Measurements from ENCODE around the gene TMEM236. TPM values are rescaled to one million over a fixed set of nuclear protein-coding genes. Genes with fewer than 3 reads are reported as not detected.

TMEM236 gene
- total and polyA plus RNA-seq, 9 of the 15 experiments (the other 6 are each of a cell fraction or from before 2014, with no cell fraction given): 0.04 to 0.13 (median 0.04) TPM; not detected in 4

DNA sequence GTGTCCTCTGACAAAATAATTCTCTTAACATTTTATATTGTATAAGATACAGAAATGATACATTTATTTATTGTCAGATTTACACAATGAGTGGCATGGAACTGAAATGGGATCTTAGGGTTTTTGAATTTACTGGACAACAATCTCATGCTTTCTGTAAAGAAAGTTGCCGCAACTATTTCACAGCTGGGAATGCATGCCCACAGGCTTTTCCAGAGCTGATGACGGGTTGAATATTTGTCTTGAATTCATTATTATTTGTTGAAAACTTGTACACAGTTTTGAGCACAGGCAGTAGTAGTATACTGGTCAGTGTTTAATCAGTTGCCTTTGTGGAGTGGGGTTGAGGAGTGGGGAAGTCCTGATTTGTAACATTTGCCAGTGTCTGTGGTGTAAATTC is 36.6 kb downstream of the TMEM236 start:
- ChIA-PET POLR2A (no interaction called here), CTCF (ENCODE audit: low intra/inter-chr PET ratio) (no interaction called here)
- Histone ChIP-seq H3K4me3 (no peak overlapping the region), H3K4me2 (ENCODE audit: insufficient read depth, low read length) (no peak overlapping the region), H3K9me1 (ENCODE audit: control insufficient read depth, insufficient read depth, low read length) (no peaks in the 10 kb centered on the region), H3K27ac (ENCODE audit: extremely low read depth, low read depth, low read length) (no peak overlapping the region), H3K27me3 (ENCODE audit: control insufficient read depth in 2 of 2, insufficient read depth in 2 of 2, low read length in 2 of 2) (peaks cover 0 to 3% of the 10 kb centered on the region in 2 experiments; a peak in 1 of 5 replicates), H4K20me1 (replicated peaks; ENCODE audit: control insufficient read depth, insufficient read depth, low read length) (no peaks in the 10 kb centered on the region), H2AFZ (ENCODE audit: low read depth, low read length) (no peak overlapping the region), H3K36me3 (ENCODE audit: control insufficient read depth, insufficient read depth, low read length) (no peaks in the 10 kb centered on the region), H3K9ac (ENCODE audit: insufficient read depth in 1 of 2, low read depth in 2 of 2, low read length in 2 of 2) (no peak overlapping the region), H3K9me3 (replicated peaks; ENCODE audit: control insufficient read depth, insufficient read depth, low read depth, low read length) (no peaks in the 10 kb centered on the region), H3K79me2 (ENCODE audit: control insufficient read depth, insufficient read depth, low read length) (no peaks in the 10 kb centered on the region), H3K4me1 (replicated peaks in 1 of 2; ENCODE audit: control insufficient read depth in 2 of 2, insufficient read depth in 2 of 2, low read length in 2 of 2) (peaks cover 0 to 14% of the 10 kb centered on the region in 2 experiments; a peak in 3 of 5 replicates)
- ATAC-seq: no peak
- in situ Hi-C loops (cut with MboI) (no loop called here), intact Hi-C loops (cut with micrococcal nuclease) (no loop called here)
- WGBS (ENCODE audit: insufficient coverage, low coverage, missing lambda C conversion rate): 64% methylated on average over 2 of the region's 2 CpGs
- FAIRE-seq: no peak
- DNase-seq (ENCODE audit: extremely low read depth in 1 of 4, low spot score in 3 of 4): no peak
- no TSS peak for BruUV-seq (replicated peaks)
- TF ChIP-seq CTCF (IDR thresholded peaks at IDR 0.05 in 2 of 3, conservative IDR thresholded peaks at IDR 0.05 in 1 of 3; ENCODE audit: insufficient read depth in 2 of 3, low read depth in 1 of 3, low read length in 3 of 3) (no peak), RBBP5 (IDR thresholded peaks at IDR 0.05; ENCODE audit: borderline replicate concordance, insufficient read depth, low read length, poor library complexity, severe bottlenecking) (no peak), SOX6 (IDR thresholded peaks at IDR 0.05) (no peak), OTX1 (CRISPR knock-in tag; IDR thresholded peaks at IDR 0.05) (no peak), ZNF431 (CRISPR knock-in tag; IDR thresholded peaks at IDR 0.05) (no peak), HNRNPH1 (optimal IDR thresholded peaks at IDR 0.05; ENCODE audit: low read depth, low read length) (no peak), TAL1 (IDR thresholded peaks at IDR 0.05) (no peak), CHD1 (IDR thresholded peaks at IDR 0.05; ENCODE audit: low read length) (no peak), HBP1 (CRISPR knock-in tag; IDR thresholded peaks at IDR 0.05) (no peak), TFE3 (CRISPR knock-in tag; IDR thresholded peaks at IDR 0.05) (no peak), ZNF699 (CRISPR knock-in tag; IDR thresholded peaks at IDR 0.05; ENCODE audit: insufficient replicate concordance) (no peak), RBM39 (optimal IDR thresholded peaks at IDR 0.05; ENCODE audit: low read depth, low read length) (no peak), CREBBP (IDR thresholded peaks at IDR 0.05; ENCODE audit: low read depth, low read length) (no peak)
- TF ChIP-seq, protein P1, sequence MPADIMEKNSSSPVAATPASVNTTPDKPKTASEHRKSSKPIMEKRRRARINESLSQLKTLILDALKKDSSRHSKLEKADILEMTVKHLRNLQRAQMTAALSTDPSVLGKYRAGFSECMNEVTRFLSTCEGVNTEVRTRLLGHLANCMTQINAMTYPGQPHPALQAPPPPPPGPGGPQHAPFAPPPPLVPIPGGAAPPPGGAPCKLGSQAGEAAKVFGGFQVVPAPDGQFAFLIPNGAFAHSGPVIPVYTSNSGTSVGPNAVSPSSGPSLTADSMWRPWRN (IDR thresholded peaks at IDR 0.05; ENCODE audit: low read depth): no peak
- TF ChIP-seq, protein P2, sequence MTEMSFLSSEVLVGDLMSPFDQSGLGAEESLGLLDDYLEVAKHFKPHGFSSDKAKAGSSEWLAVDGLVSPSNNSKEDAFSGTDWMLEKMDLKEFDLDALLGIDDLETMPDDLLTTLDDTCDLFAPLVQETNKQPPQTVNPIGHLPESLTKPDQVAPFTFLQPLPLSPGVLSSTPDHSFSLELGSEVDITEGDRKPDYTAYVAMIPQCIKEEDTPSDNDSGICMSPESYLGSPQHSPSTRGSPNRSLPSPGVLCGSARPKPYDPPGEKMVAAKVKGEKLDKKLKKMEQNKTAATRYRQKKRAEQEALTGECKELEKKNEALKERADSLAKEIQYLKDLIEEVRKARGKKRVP (CRISPR knock-in tag; IDR thresholded peaks at IDR 0.05): no peak
- TF ChIP-seq, protein P3, sequence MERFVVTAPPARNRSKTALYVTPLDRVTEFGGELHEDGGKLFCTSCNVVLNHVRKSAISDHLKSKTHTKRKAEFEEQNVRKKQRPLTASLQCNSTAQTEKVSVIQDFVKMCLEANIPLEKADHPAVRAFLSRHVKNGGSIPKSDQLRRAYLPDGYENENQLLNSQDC (CRISPR knock-in tag; IDR thresholded peaks at IDR 0.05): no peak
